HG03135 (cell line): Measurements from ENCODE around the gene PROS1.
"Not testable (repeated sequence)": the region's sequence is repeated elsewhere in the genome, so short reads cannot be mapped to it uniquely, and the experiment has no call there.

Experiments
- ATAC-seq: cut with Tn5 transposase; IDR thresholded peaks from one replicate; pipeline ENCODE4 v1.9.1; 2021; ENCODE audit warnings: mild to moderate bottlenecking, moderate library complexity; ENCODE audit not compliant: unreplicated experiment

PROS1 gene

DNA sequence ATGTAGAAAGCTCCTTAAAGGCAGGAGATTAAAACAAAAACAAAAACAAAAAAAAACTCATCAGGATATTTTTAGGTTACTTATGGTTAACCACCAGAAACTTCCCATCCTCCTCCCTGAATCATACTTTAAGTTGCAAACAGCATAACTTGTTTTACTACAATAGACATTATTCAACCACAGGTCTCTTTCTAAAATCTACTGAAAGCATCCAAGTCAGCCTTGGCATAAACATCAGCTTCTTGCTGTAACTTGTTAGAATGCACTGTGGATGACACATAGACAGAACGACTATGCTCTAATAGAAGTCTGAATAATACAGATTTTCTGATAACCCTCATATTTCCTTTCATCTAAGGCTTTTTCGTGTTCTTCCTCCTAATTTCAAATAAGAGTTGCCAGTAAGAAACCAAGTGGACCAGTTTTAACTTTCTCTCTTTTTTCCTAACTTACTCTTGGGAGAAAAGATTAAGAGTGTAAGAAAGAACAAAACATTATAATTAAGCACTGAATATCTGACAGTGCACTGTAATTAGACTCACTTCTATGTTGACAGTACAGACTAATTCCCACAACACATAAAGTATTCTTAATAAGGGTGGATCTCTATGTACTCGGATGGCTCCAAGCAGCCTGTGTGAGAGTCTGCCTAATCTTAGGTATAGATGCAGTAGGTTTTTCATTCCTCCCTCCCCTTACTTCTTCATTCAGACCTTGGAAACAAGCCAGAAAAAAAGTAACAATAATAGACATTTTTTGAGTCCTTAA, 95.3 kb downstream of the PROS1 start:
- ATAC-seq: not testable (repeated sequence)

DNA sequence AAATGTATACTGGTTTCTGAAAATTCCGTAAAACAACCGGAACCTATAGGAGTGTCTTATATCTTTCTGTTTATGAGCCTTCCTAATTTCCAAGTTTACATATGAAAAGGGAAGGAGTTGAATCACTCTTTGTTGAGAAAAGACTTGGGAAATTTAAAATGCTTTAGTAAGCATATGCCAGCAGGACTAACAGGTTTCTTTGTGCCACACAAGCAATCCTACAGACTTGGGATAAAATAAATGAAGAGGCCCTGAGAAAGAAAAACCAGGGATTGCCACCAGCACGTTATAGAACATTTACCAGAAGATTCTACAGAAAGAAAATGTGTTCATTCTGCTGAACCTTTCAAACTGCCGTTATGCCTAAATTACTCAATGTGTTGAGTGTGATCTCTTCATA, 96.3 kb downstream of the PROS1 start:
- ATAC-seq: not testable (repeated sequence)

DNA sequence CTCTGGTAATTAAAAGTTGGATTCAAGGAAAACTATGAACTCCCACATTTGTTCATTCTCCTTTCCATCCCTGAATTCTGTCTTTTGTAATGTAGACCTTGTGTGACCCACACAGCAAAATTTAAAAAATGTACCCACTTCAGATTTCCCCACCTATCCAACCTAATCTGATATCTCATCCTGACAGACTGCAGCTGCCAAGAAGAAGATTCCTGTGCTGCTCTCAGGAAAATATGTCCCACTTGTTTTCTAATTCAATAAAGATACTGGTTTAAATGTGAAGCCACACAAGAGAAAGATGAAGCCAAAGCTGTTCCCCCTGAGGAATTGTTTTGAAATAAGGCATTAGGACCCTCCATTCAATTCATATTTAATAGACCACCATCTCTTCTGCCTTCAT, 100.3 kb downstream of the PROS1 start:
- ATAC-seq: not testable (repeated sequence)

DNA sequence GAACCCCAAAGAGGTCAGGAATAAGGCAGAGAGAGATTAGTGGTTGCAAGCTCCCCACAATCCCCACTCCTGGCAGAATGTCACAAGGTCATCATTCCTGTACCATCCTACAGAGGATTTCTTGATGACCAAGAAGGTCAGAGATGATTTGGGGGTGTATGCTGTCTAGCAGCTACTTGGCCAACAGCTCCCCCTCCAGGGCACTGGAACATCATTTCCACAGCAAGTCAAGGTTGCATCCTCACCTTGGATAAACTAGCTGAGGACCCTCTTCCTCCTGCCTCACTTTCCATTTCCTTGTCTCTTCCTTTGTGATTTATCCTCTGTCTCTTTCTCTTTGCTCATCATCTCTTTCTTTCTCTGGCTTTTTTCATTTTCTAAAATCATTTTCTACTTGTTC, 106.3 kb downstream of the PROS1 start:
- ATAC-seq: no peak

DNA sequence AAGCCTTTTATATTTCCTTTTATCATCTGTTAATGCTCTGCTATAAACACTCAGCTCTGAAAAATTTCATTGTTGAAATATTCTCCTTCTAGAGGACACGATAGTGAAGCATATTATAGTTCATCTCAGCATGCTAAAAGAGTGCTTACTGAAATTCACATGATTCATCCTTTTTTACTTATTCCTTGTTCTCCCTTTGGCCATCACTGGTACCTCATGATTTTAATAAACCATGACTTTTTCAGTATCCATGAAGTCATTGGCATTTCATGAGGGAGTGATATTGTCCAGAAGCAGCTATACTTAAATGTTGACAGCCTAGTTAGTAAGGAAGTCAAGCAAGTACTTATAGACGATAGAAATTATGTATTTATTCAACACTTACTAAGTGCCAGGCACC, 112.7 kb downstream of the PROS1 start:
- no peak for ATAC-seq

GRCh38 chr3:93855401-93855800, 118.3 kb downstream of the PROS1 start:
- ATAC-seq: no peak

- not testable (repeated sequence) for ATAC-seq
These were observed 121.5 kb downstream of the PROS1 start for GRCh38 chr3:93852228-93852627.

DNA sequence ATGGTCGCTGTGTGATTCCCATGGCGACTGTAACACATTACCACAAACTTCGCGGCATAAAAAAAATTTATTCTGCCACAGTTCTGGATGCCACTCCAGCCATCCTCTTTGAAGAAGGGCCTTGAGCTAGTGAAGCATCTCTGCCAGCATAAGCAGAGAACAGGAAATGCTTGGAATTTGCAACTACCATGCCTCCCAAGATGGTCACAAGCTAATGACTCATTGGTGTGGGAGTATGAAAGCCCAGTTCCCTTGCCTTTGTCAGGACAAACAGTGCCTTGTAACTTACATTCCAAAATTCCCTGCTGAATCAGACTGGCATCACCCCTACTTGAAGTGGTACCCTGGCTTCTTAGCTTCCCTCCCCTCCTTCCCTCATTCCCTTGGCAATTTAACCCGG, 129.7 kb downstream of the PROS1 start:
- no peak for ATAC-seq

- ATAC-seq: not testable (repeated sequence)
These were observed 134.5 kb downstream of the PROS1 start for GRCh38 chr3:93839193-93839592.
